Dendritic cell treated with granulocyte-macrophage colony-stimulating factor and Interleukin-4, amounts not matched to agents 40 ng/mL and 50 ng/mL, for 4 days (primary cell): ENCODE results near the gene GARIN3.
"Not testable (repeated sequence)": the region's sequence is repeated elsewhere in the genome, so short reads cannot be mapped to it uniquely, and the experiment has no call there.

Source experiments
- H3K27ac Mint-ChIP-seq: one replicate; pipeline ENCODE4 v1.8.0; 2022; ENCODE audit warnings: mild to moderate bottlenecking, mixed read lengths
- H3K27me3 Mint-ChIP-seq: one replicate; pipeline ENCODE4 v1.8.0; 2022; ENCODE audit warnings: mild to moderate bottlenecking, mixed read lengths
- H3K36me3 Mint-ChIP-seq: one replicate; pipeline ENCODE4 v1.8.0; 2022; ENCODE audit warnings: low read depth, mixed read lengths
- H3K4me1 Mint-ChIP-seq: one replicate; pipeline ENCODE4 v1.8.0; 2022; ENCODE audit warnings: low read depth, mixed read lengths
- H3K4me3 Mint-ChIP-seq: one replicate; pipeline ENCODE4 v1.8.0; 2022; ENCODE audit warnings: mild to moderate bottlenecking, moderate library complexity, mixed read lengths
- H3K9me3 Mint-ChIP-seq: one replicate; pipeline ENCODE4 v1.8.0; 2022; ENCODE audit warnings: mixed read lengths
- intact Hi-C: fragments of 100-400 bp; cut with micrococcal nuclease; formaldehyde crosslinking; loops from one replicate; pipeline ENCODE4 v1.15.0; 2022

Gene GARIN3

DNA sequence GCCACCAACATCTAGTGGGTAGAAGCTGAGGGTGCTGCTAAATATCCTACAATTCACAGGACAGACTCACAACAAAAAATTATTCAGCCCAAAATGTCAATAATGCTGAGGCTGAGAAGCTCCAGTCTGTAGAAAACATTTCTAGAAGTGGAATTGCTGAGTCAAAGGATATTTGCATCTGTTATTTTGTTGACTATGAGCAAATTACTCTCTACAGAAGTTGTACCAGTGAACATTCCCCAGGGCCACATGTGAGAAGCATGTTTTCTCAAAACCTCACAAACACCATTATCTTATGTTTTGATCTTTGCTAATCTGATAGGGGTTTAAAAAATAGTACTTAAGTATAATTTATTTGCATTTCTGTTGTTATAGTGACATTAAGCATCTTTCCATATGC, 30.0 kb upstream of the GARIN3 start:
- no peak overlapping the region for H3K27ac Mint-ChIP-seq
- no peaks in the 10 kb centered on the region for H3K9me3 Mint-ChIP-seq
- H3K27me3 Mint-ChIP-seq = peaks cover 11% of the 10 kb centered on the region
- H3K4me3 Mint-ChIP-seq = no peak overlapping the region
- H3K4me1 Mint-ChIP-seq = peaks cover 9% of the 10 kb centered on the region
- intact Hi-C loops = no loop called here
- no peaks in the 10 kb centered on the region for H3K36me3 Mint-ChIP-seq

DNA sequence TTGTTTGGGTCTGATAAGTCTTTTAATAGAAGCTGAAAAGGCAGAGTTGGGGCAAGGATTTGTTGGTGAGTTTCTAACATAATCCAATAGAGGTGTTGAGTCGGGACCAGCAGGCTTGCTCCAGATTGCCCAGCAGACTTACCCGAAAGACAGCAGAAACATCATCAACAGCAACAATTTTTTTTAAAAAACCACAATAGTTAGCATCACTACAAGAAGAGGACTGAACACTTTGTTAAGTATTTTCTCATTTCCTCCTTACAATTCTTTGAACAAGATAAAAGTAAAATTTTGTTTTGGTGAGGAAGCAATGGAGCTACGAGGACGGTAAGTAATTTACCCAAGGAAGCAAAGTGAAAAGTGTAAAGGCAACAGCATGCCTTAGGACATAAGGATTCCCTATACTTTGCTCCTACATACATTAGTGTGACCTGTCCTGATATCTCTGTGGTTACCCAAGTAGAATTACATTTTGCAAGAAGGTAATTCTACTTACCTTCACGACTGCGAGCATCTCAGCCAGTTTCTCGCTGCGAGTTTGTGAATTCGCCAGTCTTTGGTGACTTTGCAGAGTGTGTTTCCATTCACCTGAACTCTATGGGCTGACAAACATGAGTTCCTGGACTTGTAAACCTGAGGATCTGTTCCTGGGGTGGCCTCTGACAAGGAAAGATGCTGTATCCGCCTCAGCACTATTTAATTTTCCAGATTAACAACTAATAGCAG, 27.8 kb upstream of the GARIN3 start:
- no peaks in the 10 kb centered on the region for H3K36me3 Mint-ChIP-seq
- H3K27me3 Mint-ChIP-seq = peaks cover 4% of the 10 kb centered on the region
- no peaks in the 10 kb centered on the region for H3K9me3 Mint-ChIP-seq
- H3K4me3 Mint-ChIP-seq = no peak overlapping the region
- peaks cover 9% of the 10 kb centered on the region for H3K4me1 Mint-ChIP-seq
- intact Hi-C loops = no loop called here
- H3K27ac Mint-ChIP-seq = no peak overlapping the region

DNA sequence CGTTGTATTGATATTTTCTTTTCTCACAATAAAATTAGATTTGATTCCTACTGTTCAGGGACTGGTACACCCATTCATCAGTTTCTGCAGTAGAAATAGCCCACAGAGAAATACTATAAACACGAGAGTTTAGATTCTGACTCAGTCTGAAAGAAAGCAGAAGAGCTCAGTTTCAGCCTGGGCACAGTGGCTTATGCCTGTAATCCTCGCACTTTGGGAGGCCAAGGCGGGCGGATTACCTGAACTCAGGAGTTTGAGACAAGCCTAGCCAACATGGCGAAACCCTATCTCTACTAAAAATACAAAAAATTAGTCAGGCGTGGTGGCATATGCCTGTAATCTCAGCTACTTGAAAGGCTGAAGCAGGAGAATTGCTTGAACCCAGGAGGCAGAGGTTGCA, 23.2 kb upstream of the GARIN3 start:
- no peak overlapping the region for H3K27ac Mint-ChIP-seq
- H3K36me3 Mint-ChIP-seq = no peaks in the 10 kb centered on the region
- intact Hi-C loops = no loop called here
- H3K9me3 Mint-ChIP-seq = no peaks in the 10 kb centered on the region
- H3K27me3 Mint-ChIP-seq = no peaks in the 10 kb centered on the region
- no peaks in the 10 kb centered on the region for H3K4me1 Mint-ChIP-seq
- H3K4me3 Mint-ChIP-seq = no peak overlapping the region

DNA sequence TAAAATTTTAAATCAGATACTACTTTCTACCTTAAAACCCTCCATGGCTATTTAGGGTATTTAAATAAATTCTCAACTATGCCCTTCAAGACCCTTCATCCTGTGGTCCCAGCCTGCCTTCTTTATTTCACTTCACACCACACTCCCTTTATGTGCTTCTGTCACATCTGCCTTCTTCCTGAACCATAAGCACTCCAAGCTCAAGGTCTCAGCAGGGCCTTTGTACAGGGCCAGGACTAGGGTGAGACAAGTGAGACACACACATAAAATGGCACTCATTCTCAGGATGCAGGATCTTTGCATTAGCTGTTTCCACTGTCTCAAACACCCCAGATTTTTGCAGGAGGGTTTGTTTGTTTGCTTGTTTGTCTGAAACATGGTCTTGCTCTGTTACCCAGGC, 22.2 kb upstream of the GARIN3 start:
- intact Hi-C loops = no loop called here
- H3K4me1 Mint-ChIP-seq = no peaks in the 10 kb centered on the region
- no peaks in the 10 kb centered on the region for H3K27me3 Mint-ChIP-seq
- no peak overlapping the region for H3K27ac Mint-ChIP-seq
- no peaks in the 10 kb centered on the region for H3K36me3 Mint-ChIP-seq
- no peaks in the 10 kb centered on the region for H3K9me3 Mint-ChIP-seq
- H3K4me3 Mint-ChIP-seq = no peak overlapping the region

DNA sequence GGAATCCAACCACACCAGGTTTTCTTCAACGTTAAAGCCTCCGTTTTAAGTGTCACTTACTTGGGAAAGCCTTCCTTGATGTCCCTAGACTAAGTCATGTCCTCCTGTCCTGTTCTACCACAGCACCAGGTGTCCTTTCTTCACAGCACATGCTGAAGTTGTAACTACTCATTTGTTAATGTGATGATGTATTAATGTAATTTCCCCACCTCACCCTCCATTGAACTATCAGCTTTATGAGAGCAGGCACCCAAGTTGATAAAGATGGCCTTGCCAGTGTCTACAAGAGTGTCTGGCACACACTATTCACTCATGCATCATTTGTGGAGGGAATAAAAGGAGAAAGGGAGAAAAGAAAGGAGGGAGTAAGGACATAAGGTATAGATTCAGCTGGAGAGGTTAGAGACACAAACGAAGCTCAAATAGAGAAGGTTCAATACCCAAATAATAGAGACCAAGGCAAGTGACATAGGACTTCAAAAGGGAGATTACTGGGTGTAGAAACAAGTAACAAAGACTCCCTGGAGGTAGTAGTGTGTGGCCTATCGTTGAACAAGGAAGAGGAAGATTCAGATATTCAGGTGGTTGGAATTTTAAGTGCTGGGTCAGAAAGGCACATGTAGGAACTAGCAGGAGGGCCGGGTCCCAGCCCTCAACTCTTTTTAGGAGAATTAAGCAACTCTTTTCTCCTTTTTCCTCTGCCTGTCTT, 21.1 kb upstream of the GARIN3 start:
- intact Hi-C loops = no loop called here
- no peaks in the 10 kb centered on the region for H3K36me3 Mint-ChIP-seq
- H3K4me3 Mint-ChIP-seq = no peak overlapping the region
- H3K9me3 Mint-ChIP-seq = no peaks in the 10 kb centered on the region
- no peaks in the 10 kb centered on the region for H3K4me1 Mint-ChIP-seq
- no peak overlapping the region for H3K27ac Mint-ChIP-seq
- no peaks in the 10 kb centered on the region for H3K27me3 Mint-ChIP-seq

DNA sequence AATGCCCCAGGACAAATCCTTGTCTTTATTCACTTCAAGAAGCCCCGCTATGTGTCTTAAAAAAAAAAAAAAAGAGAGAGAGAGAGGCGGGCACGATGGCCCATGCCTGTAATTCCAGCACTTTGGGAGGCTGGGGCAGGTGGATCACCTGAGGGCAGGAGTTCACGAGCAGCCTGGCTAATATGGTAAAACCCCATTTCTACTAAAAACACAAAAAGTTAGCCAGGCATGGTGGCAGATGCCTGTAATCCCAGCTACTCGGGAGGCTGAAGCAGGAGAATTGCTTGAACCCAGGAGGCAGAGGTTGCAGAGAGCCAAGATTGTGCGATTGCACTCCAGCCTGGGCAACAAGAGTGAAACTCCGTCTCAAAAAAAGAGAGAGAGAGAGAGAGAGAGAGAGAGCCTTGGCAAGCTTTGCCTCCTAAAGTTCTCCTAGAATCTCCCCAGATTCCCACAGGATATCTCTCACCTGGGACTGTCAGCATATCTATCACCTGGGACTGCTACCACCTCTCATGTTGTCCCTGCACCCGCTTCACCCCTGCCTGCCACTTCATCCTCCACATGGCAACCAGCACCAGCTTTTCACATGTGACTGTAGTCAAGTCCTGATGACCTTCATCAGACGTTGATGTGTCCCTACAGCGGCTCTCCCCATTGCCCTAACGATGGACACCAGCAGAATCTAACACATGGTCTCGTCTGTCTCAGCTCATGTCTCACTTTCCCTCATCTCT, 20.4 kb upstream of the GARIN3 start:
- Mint-ChIP-seq H3K27ac (no peak overlapping the region), H3K4me3 (no peak overlapping the region), H3K27me3 (no peaks in the 10 kb centered on the region)

DNA sequence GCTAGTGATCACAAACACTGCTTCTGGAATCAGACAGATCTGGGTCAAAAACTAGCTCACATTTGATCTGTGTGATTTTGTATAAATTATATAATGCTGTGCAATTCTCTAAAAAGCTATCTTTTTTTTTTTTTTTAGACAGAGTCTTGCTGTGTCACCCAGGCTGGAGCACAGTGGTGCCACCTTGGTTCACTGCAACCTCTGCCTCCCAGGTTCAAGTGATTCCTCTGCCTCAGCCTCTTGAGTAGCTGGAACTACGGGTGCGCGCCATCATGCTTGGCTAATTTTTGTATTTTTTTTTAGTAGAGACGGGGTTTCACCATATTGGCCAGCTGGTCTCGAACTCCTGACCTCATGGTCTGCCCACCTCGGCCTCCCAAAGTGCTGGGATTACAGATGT, 19.1 kb upstream of the GARIN3 start:
- intact Hi-C loops = not testable (repeated sequence)

More for the DNA sequence above, 20.4 kb upstream of the GARIN3 start:
- Mint-ChIP-seq H3K36me3 (no peaks in the 10 kb centered on the region), H3K9me3 (no peaks in the 10 kb centered on the region), H3K4me1 (no peaks in the 10 kb centered on the region)
- intact Hi-C loops = no loop called here

DNA sequence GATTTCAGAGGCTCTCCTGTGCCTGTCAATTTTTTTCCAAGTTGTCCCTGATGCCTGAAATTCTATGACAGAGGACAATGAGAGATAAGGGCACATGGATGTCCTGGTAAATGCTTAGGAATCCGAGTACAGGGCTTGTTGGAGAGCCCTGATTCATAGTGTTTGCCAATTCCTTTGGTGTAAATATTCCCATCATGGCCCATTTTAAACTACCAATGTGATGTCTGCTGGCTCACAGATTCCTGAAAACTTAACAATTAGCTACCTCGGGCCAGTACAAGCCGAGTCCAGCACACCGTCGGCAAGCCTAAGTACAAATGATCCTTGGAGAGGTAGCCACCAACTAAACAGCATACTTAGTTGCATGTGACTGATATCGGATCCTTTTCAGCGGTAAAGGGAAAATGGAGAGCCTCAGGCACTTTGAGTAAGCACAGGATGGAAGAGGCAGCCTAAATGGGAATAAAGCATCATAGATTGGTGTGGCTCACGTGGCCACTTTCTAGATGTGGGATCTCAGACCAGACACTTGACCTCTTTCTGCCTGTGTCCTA, 18.1 kb upstream of the GARIN3 start:
- Mint-ChIP-seq H3K4me1 (no peaks in the 10 kb centered on the region), H3K27ac (no peak overlapping the region), H3K27me3 (no peaks in the 10 kb centered on the region), H3K36me3 (no peaks in the 10 kb centered on the region), H3K9me3 (no peaks in the 10 kb centered on the region), H3K4me3 (no peak overlapping the region)
- intact Hi-C loops = no loop called here

More for the DNA sequence above, 19.1 kb upstream of the GARIN3 start:
- not testable (repeated sequence) for H3K27me3 Mint-ChIP-seq, H3K4me1 Mint-ChIP-seq, H3K9me3 Mint-ChIP-seq, H3K27ac Mint-ChIP-seq, H3K36me3 Mint-ChIP-seq, H3K4me3 Mint-ChIP-seq

DNA sequence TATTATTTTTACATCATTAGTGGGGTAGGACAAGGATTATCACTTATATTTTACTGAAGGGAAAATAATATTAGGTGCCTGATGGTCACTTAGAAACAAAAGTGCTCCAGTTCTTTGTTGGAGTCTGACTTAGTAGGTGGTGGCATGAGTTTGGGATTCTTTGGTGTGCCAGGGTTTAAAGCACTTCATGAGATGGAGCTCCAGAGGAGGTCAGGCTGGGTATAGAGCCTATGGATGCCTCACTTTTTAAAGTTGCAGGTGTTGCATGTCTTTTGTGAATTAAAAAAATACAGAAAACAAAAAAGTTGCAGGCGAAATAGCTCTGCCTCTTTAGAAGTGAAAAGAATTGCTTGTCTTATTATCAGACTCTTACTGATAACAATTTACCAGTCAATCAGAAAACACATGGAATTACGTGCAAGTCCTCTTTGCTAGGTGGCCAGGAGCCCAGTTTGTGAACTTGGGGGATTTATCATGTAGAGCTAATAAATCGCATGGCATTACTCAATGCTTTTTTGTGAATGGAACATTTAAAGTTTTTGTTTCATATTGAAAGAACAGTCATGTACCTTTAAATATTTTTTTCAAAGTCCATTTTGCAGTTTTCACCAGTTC, 16.2 kb upstream of the GARIN3 start:
- no peaks in the 10 kb centered on the region for H3K9me3 Mint-ChIP-seq
- H3K36me3 Mint-ChIP-seq = no peaks in the 10 kb centered on the region

DNA sequence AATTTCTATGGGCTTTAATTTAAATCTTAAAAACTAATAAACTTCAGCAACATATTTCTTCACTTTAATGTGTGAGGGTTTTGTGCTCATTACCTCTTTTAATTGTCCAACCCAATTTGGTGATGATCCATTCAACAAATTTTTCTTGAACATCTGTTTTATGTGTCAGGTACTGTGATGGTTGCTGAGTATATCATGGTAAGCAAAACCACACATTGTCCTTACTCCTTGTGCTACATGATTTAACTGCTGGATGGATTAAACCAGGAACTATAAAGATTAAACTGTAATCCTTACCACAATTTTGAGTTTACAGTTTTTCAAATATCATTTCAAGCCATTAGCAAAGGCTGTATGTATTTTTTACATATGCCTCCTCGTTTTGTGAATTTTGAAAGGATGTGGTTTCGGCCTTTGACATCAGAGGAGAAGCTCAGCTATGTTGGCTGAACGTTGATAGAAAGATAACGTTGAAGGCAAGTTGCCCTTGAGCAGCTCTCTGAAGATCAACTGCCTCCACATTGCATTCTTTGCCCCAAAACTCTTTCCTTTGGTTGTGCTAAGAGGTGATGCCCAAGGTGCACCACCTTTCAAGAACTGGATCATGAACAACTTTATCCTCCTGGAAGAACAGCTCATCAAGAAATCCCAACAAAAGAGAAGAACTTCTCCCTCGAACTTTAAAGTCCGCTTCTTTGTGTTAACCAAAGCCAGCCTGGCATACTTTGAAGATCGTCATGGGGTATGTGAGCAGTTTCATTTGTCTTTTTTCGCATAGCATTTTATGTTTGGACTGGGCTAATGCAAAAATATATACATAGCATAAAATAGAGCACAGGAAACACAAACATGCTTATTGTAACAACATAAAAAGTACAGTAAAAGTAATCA, 14.6 kb upstream of the GARIN3 start, which contains the start of gene ITK:
Gene ITK (plus strand): TSS at position 467 of the 891 bp plus-strand sequence. CDS start 138 bp downstream, at position 605.
- intact Hi-C loops = no loop called here

More for the DNA sequence above, 16.2 kb upstream of the GARIN3 start:
- intact Hi-C loops = no loop called here
- H3K4me3 Mint-ChIP-seq = no peak overlapping the region
- no peak overlapping the region for H3K27ac Mint-ChIP-seq
- no peaks in the 10 kb centered on the region for H3K4me1 Mint-ChIP-seq
- H3K27me3 Mint-ChIP-seq = no peaks in the 10 kb centered on the region

DNA sequence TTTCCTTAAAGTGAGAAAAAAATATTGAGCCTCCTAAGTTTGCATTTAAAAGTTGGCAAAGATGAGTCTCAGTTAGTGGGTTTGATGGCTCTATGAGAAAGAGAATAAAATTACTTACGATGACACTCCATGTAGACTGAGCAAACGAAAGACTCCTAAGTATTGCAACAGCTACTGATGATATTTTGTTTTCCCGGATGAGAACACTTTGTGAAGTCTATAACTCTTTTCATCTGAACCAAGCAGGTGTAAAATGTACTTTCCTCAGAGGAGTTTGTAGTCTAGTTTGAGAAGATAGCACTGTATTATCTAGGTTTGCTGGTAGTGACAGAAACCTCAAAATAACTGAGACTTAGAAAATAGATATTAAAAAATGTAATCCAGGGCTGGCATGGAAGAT, 12.9 kb upstream of the GARIN3 start:
- no peaks in the 10 kb centered on the region for H3K27me3 Mint-ChIP-seq
- H3K4me1 Mint-ChIP-seq = no peaks in the 10 kb centered on the region
- no peaks in the 10 kb centered on the region for H3K36me3 Mint-ChIP-seq
- no peak overlapping the region for H3K4me3 Mint-ChIP-seq
- H3K27ac Mint-ChIP-seq = no peak overlapping the region
- intact Hi-C loops = no loop called here
- H3K9me3 Mint-ChIP-seq = no peaks in the 10 kb centered on the region

More for the DNA sequence above, 14.6 kb upstream of the GARIN3 start, which contains the start of gene ITK:
- Mint-ChIP-seq H3K27ac (no peak within 1 kb of the TSS), H3K4me3 (no peak within 1 kb of the TSS), H3K27me3 (no peaks in the 10 kb centered on the region), H3K4me1 (no peaks in the 10 kb centered on the region), H3K36me3 (no peaks in the 10 kb centered on the region), H3K9me3 (no peaks in the 10 kb centered on the region)

DNA sequence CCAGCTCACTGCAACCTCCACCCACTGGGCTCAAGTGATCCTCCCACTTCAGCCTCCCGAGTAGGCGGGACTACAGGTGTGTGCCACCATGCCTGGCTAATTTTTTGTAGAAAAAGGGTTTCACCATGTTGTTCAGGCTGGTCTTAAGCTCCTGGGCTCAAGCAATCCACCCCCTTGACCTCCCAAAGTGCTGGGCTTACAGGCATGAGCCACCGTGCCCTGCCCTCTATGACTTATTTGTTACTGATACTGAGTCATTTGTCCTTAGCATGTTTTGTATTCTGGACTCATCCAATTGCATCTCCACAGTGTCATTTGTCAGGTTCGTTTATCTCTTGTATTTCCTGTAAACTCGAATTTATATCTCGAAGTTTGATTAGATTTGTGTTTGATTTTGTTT, 11.9 kb upstream of the GARIN3 start:
- Mint-ChIP-seq H3K36me3 (no peaks in the 10 kb centered on the region), H3K4me1 (no peaks in the 10 kb centered on the region), H3K27me3 (no peaks in the 10 kb centered on the region), H3K27ac (no peak overlapping the region), H3K9me3 (no peaks in the 10 kb centered on the region), H3K4me3 (no peak overlapping the region)
- intact Hi-C loops = no loop called here

DNA sequence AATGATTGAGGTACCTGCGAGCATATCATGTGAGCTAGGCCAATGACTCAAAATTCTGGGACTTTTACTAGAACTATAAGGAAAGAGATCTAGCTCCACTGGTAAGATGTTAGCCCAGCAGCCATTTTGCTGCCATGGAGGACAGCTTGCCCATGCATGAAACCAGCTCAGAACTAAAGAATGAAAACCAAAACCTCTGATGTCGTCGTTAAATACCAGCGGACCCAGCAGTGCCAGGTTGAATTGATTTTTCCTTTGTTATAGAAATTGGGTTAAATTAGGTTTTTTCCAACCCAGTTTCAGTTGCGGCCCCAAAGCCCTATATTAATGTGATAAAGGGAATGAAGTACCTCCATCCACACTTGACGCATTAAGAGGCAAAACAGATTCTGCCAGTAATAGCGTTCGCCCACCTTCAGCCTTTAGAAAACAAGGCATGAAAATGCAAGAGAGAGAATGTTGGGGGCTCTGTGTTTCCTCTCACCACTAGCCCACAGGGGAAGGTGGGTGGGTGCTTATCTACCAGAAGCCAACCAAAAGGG, 9.1 kb upstream of the GARIN3 start:
- intact Hi-C loops = no loop called here
- Mint-ChIP-seq H3K36me3 (no peaks in the 10 kb centered on the region), H3K27me3 (peaks cover 3% of the 10 kb centered on the region), H3K4me3 (no peak overlapping the region), H3K27ac (no peak overlapping the region), H3K4me1 (no peaks in the 10 kb centered on the region), H3K9me3 (peaks cover 12% of the 10 kb centered on the region)
